HEK293 (cell line): ENCODE data around the gene DNAJC2.

Experiments used
- CTCF ChIA-PET: fragments of 350-600 bp; formaldehyde crosslinking; extraction: SDS; loops from one replicate; lab custom pipeline; 2021; ENCODE audit warnings: antibody characterized with exemption; lab: Yijun Ruan, JAX
- POLR2A ChIA-PET: fragments of 300-600 bp; formaldehyde crosslinking; extraction: SDS; loops from one replicate; lab custom pipeline; 2020; ENCODE audit warnings: antibody characterized with exemption, inconsistent platforms; lab: Yijun Ruan, JAX
- H3K27ac ChIP-seq: fragments of 200-500 bp; sonication (Bioruptor generic); 2 replicates; pipeline ENCODE4 v1.5.1; 2014; ENCODE audit warnings: low read depth, low read length, control low read depth, inconsistent platforms; ENCODE audit errors: extremely low read depth
- H3K36me3 ChIP-seq, 2 experiments: fragments of 200-500 bp in 1 of 2; sonication (Bioruptor generic) in 1 of 2; 1 replicate in 1 of 2; 2 replicates in 1 of 2; pipeline ENCODE4 v1.5.1; 2014 to 2017; ENCODE audit warnings: inconsistent platforms in 2 of 2, low read length in 2 of 2; ENCODE audit not compliant: control insufficient read depth in 2 of 2, insufficient read depth in 1 of 2
- H3K4me1 ChIP-seq: fragments of 200-500 bp; sonication (Bioruptor generic); 2 replicates; pipeline ENCODE4 v1.5.1; 2014; ENCODE audit warnings: mild to moderate bottlenecking, low read length, inconsistent platforms; ENCODE audit not compliant: control insufficient read depth, insufficient read depth
- H3K4me3 ChIP-seq: 2 replicates; pipeline ENCODE4 v1.5.1; 2011; ENCODE audit warnings: low read depth, mild to moderate bottlenecking, control low read depth, low read length, moderate library complexity
- H3K9me3 ChIP-seq: fragments of 200-500 bp; sonication (Bioruptor generic); 2 replicates; pipeline ENCODE4 v1.5.1; 2014; ENCODE audit warnings: low read depth, low read length, inconsistent platforms; ENCODE audit not compliant: control insufficient read depth, insufficient read depth
- BCL11B ChIP-seq: fragments of 450-650 bp; formaldehyde crosslinking; IDR thresholded peaks from 2 replicates; pipeline ENCODE4 v1.5.1; 2016; ENCODE audit warnings: low read depth, missing biosample characterization, missing genetic modification characterization
- MZF1 ChIP-seq: fragments of 450-650 bp; formaldehyde crosslinking; IDR thresholded peaks from 2 replicates; pipeline ENCODE4 v1.5.1; 2017; ENCODE audit warnings: missing biosample characterization, missing genetic modification characterization, borderline replicate concordance
- RBAK ChIP-seq: fragments of 450-650 bp; formaldehyde crosslinking; IDR thresholded peaks from 2 replicates; pipeline ENCODE4 v1.5.1; 2016; ENCODE audit warnings: missing biosample characterization, missing genetic modification characterization
- ZNF292 ChIP-seq: fragments of 450-650 bp; formaldehyde crosslinking; IDR thresholded peaks from 2 replicates; pipeline ENCODE4 v1.5.1; 2016; ENCODE audit warnings: low read depth, missing biosample characterization, missing genetic modification characterization, borderline replicate concordance
- ZNF302 ChIP-seq: fragments of 450-650 bp; formaldehyde crosslinking; IDR thresholded peaks from 2 replicates; pipeline ENCODE4 v1.5.1; 2016; ENCODE audit warnings: missing biosample characterization, missing genetic modification characterization, low read depth
- ZNF341 ChIP-seq: fragments of 450-650 bp; formaldehyde crosslinking; IDR thresholded peaks from 2 replicates; pipeline ENCODE4; 2016; ENCODE audit warnings: low read depth, missing biosample characterization, missing genetic modification characterization
- ZNF354C ChIP-seq: fragments of 450-650 bp; formaldehyde crosslinking; IDR thresholded peaks from 2 replicates; pipeline ENCODE4 v1.5.1; 2016; ENCODE audit warnings: missing biosample characterization, missing genetic modification characterization, low read depth, borderline replicate concordance
- ZNF37A ChIP-seq: fragments of 450-650 bp; IDR thresholded peaks from 2 replicates; pipeline ENCODE4 v1.5.1; 2018; ENCODE audit warnings: missing biosample characterization, missing genetic modification characterization
- ZNF394 ChIP-seq: fragments of 450-650 bp; formaldehyde crosslinking; IDR thresholded peaks from 2 replicates; pipeline ENCODE4 v1.5.1; 2016; ENCODE audit warnings: missing biosample characterization, missing genetic modification characterization, mild to moderate bottlenecking, moderate library complexity, borderline replicate concordance
- ZNF529 ChIP-seq: fragments of 450-650 bp; formaldehyde crosslinking; IDR thresholded peaks from 2 replicates; pipeline ENCODE4 v1.5.1; 2017; ENCODE audit warnings: missing genetic modification characterization, missing biosample characterization; ENCODE audit not compliant: insufficient replicate concordance
- ZNF560 ChIP-seq: fragments of 450-650 bp; formaldehyde crosslinking; IDR thresholded peaks from 2 replicates; pipeline ENCODE4 v1.5.1; 2017; ENCODE audit warnings: missing biosample characterization, missing genetic modification characterization, borderline replicate concordance
- ZNF629 ChIP-seq: fragments of 450-650 bp; formaldehyde crosslinking; IDR thresholded peaks from 2 replicates; pipeline ENCODE4 v1.5.1; 2017; ENCODE audit warnings: missing biosample characterization, missing genetic modification characterization
- ZNF701 ChIP-seq: fragments of 450-650 bp; formaldehyde crosslinking; IDR thresholded peaks from 2 replicates; pipeline ENCODE4 v1.5.1; 2016; ENCODE audit warnings: missing biosample characterization, missing genetic modification characterization
- ZNF768 ChIP-seq: fragments of 450-650 bp; formaldehyde crosslinking; IDR thresholded peaks from 2 replicates; pipeline ENCODE4 v1.5.1; 2018; ENCODE audit warnings: missing biosample characterization, mild to moderate bottlenecking, missing genetic modification characterization
- ZNF843 ChIP-seq: fragments of 450-650 bp; formaldehyde crosslinking; IDR thresholded peaks from 2 replicates; pipeline ENCODE4 v1.5.1; 2016; ENCODE audit warnings: missing biosample characterization, missing genetic modification characterization
- TF ChIP-seq, protein P1 (sequence below): fragments of 450-650 bp; formaldehyde crosslinking; IDR thresholded peaks from 2 replicates; pipeline ENCODE4 v1.5.1; 2016; ENCODE audit warnings: missing biosample characterization, missing genetic modification characterization
- TF ChIP-seq, protein P2 (sequence below): fragments of 450-650 bp; formaldehyde crosslinking; IDR thresholded peaks from 2 replicates; pipeline ENCODE4 v1.5.1; 2016; ENCODE audit warnings: missing biosample characterization, missing genetic modification characterization, low read depth
- TF ChIP-seq, protein P3 (sequence below): fragments of 450-650 bp; formaldehyde crosslinking; IDR thresholded peaks from 2 replicates; pipeline ENCODE4 v1.5.1; 2016; ENCODE audit warnings: missing biosample characterization, missing genetic modification characterization
- TF ChIP-seq, protein P4 (sequence below): fragments of 450-650 bp; formaldehyde crosslinking; IDR thresholded peaks from 2 replicates; pipeline ENCODE4 v1.5.1; 2016; ENCODE audit warnings: missing biosample characterization, missing genetic modification characterization
- TF ChIP-seq, protein P5 (sequence below): fragments of 450-650 bp; formaldehyde crosslinking; IDR thresholded peaks from 2 replicates; pipeline ENCODE4 v1.5.1; 2016; ENCODE audit warnings: missing biosample characterization, missing genetic modification characterization
- TF ChIP-seq, protein P6 (sequence below): fragments of 450-650 bp; formaldehyde crosslinking; IDR thresholded peaks from 2 replicates; pipeline ENCODE4 v1.5.1; 2016; ENCODE audit warnings: missing biosample characterization, missing genetic modification characterization, borderline replicate concordance

Gene DNAJC2, protein sequence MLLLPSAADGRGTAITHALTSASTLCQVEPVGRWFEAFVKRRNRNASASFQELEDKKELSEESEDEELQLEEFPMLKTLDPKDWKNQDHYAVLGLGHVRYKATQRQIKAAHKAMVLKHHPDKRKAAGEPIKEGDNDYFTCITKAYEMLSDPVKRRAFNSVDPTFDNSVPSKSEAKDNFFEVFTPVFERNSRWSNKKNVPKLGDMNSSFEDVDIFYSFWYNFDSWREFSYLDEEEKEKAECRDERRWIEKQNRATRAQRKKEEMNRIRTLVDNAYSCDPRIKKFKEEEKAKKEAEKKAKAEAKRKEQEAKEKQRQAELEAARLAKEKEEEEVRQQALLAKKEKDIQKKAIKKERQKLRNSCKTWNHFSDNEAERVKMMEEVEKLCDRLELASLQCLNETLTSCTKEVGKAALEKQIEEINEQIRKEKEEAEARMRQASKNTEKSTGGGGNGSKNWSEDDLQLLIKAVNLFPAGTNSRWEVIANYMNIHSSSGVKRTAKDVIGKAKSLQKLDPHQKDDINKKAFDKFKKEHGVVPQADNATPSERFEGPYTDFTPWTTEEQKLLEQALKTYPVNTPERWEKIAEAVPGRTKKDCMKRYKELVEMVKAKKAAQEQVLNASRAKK

DNA sequence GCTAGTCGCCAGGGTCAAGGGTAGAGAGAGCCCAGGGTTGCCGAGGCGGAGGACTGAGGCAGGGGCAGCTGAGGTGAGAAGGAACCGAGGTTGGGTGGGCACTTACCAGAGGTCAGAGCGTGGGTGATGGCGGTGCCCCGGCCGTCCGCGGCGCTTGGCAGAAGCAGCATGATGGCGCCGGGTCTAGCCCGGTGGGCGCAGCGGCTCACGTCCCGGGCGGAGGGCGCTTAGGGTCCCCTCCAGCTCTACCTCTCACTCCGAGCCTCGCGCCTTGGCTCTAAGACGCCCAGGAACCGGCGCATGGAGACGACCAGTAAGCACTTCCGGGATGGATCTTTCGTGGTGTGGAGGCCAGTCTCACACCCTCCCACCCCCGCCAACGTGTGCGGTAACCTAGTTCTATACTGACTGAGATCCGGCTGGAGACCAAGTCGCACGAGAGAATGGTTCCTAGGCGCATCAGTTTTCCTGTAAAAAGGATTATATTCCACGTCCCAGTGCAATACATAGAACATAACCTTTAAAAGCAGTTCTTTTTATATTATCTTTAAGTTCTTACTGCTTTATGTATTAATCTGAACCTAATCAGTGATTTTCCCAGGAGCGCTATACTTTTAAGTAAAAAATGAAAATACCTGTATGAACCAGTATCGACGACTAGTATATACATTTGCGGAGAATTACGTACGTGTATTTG is at the start of gene DNAJC2:
TSS of gene DNAJC2 (minus strand) at position 315 of the 697 bp plus-strand sequence. CDS start at position 170, 145 bp downstream.
- Histone ChIP-seq H3K36me3 (peaks cover 12 to 23% of the 10 kb centered on the region in 2 experiments), H3K4me1 (peaks cover 2% of the 10 kb centered on the region), H3K4me3 (peak within 1 kb of the TSS; percentile 85), H3K9me3 (no peaks in the 10 kb centered on the region), H3K27ac (peak within 1 kb of the TSS; percentile 54; the same call in 1 of the 2 replicates)
- ChIA-PET POLR2A (no interaction called here), CTCF (no interaction called here)
- TF ChIP-seq, protein P1, sequence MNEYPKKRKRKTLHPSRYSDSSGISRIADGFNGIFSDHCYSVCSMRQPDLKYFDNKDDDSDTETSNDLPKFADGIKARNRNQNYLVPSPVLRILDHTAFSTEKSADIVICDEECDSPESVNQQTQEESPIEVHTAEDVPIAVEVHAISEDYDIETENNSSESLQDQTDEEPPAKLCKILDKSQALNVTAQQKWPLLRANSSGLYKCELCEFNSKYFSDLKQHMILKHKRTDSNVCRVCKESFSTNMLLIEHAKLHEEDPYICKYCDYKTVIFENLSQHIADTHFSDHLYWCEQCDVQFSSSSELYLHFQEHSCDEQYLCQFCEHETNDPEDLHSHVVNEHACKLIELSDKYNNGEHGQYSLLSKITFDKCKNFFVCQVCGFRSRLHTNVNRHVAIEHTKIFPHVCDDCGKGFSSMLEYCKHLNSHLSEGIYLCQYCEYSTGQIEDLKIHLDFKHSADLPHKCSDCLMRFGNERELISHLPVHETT (tag by site-specific recombination): peak; percentile 69
- TF ChIP-seq RBAK (tag by site-specific recombination) (no peak), ZNF292 (tag by site-specific recombination) (no peak), ZNF560 (tag by site-specific recombination) (no peak), ZNF37A (tag by site-specific recombination) (no peak), ZNF843 (tag by site-specific recombination) (peak; percentile 53), ZNF701 (tag by site-specific recombination) (no peak), MZF1 (tag by site-specific recombination) (no peak), ZNF341 (peak; percentile 57), ZNF354C (no peak), ZNF302 (tag by site-specific recombination) (no peak), ZNF394 (peak; percentile 77), BCL11B (tag by site-specific recombination) (no peak), ZNF529 (no peak), ZNF768 (tag by site-specific recombination) (no peak), ZNF629 (tag by site-specific recombination) (peak; percentile 72)
- TF ChIP-seq, protein P2, sequence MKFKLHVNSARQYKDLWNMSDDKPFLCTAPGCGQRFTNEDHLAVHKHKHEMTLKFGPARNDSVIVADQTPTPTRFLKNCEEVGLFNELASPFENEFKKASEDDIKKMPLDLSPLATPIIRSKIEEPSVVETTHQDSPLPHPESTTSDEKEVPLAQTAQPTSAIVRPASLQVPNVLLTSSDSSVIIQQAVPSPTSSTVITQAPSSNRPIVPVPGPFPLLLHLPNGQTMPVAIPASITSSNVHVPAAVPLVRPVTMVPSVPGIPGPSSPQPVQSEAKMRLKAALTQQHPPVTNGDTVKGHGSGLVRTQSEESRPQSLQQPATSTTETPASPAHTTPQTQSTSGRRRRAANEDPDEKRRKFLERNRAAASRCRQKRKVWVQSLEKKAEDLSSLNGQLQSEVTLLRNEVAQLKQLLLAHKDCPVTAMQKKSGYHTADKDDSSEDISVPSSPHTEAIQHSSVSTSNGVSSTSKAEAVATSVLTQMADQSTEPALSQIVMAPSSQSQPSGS (tag by site-specific recombination): peak; percentile 43; the same call in 1 of the 2 replicates
- TF ChIP-seq, protein P3, sequence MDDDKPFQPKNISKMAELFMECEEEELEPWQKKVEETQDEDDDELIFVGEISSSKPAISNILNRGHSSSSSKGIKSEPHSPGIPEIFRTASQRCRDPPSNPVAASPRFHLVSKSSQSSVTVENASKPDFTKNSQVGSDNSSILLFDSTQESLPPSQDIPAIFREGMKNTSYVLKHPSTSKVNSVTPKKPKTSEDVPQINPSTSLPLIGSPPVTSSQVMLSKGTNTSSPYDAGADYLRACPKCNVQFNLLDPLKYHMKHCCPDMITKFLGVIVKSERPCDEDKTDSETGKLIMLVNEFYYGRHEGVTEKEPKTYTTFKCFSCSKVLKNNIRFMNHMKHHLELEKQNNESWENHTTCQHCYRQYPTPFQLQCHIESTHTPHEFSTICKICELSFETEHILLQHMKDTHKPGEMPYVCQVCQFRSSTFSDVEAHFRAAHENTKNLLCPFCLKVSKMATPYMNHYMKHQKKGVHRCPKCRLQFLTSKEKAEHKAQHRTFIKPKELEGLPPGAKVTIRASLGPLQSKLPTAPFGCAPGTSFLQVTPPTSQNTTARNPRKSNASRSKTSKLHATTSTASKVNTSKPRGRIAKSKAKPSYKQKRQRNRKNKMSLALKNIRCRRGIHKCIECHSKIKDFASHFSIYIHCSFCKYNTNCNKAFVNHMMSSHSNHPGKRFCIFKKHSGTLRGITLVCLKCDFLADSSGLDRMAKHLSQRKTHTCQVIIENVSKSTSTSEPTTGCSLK (tag by site-specific recombination): no peak
- TF ChIP-seq, protein P4, sequence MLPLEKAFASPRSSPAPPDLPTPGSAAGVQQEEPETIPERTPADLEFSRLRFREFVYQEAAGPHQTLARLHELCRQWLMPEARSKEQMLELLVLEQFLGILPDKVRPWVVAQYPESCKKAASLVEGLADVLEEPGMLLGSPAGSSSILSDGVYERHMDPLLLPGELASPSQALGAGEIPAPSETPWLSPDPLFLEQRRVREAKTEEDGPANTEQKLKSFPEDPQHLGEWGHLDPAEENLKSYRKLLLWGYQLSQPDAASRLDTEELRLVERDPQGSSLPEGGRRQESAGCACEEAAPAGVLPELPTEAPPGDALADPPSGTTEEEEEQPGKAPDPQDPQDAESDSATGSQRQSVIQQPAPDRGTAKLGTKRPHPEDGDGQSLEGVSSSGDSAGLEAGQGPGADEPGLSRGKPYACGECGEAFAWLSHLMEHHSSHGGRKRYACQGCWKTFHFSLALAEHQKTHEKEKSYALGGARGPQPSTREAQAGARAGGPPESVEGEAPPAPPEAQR: 0 out of 2 replicates have a peak, but pooled peaks have one; percentile 24
- TF ChIP-seq, protein P5, sequence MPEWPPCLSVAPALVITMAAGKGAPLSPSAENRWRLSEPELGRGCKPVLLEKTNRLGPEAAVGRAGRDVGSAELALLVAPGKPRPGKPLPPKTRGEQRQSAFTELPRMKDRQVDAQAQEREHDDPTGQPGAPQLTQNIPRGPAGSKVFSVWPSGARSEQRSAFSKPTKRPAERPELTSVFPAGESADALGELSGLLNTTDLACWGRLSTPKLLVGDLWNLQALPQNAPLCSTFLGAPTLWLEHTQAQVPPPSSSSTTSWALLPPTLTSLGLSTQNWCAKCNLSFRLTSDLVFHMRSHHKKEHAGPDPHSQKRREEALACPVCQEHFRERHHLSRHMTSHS (tag by site-specific recombination): no peak
- TF ChIP-seq, protein P6, sequence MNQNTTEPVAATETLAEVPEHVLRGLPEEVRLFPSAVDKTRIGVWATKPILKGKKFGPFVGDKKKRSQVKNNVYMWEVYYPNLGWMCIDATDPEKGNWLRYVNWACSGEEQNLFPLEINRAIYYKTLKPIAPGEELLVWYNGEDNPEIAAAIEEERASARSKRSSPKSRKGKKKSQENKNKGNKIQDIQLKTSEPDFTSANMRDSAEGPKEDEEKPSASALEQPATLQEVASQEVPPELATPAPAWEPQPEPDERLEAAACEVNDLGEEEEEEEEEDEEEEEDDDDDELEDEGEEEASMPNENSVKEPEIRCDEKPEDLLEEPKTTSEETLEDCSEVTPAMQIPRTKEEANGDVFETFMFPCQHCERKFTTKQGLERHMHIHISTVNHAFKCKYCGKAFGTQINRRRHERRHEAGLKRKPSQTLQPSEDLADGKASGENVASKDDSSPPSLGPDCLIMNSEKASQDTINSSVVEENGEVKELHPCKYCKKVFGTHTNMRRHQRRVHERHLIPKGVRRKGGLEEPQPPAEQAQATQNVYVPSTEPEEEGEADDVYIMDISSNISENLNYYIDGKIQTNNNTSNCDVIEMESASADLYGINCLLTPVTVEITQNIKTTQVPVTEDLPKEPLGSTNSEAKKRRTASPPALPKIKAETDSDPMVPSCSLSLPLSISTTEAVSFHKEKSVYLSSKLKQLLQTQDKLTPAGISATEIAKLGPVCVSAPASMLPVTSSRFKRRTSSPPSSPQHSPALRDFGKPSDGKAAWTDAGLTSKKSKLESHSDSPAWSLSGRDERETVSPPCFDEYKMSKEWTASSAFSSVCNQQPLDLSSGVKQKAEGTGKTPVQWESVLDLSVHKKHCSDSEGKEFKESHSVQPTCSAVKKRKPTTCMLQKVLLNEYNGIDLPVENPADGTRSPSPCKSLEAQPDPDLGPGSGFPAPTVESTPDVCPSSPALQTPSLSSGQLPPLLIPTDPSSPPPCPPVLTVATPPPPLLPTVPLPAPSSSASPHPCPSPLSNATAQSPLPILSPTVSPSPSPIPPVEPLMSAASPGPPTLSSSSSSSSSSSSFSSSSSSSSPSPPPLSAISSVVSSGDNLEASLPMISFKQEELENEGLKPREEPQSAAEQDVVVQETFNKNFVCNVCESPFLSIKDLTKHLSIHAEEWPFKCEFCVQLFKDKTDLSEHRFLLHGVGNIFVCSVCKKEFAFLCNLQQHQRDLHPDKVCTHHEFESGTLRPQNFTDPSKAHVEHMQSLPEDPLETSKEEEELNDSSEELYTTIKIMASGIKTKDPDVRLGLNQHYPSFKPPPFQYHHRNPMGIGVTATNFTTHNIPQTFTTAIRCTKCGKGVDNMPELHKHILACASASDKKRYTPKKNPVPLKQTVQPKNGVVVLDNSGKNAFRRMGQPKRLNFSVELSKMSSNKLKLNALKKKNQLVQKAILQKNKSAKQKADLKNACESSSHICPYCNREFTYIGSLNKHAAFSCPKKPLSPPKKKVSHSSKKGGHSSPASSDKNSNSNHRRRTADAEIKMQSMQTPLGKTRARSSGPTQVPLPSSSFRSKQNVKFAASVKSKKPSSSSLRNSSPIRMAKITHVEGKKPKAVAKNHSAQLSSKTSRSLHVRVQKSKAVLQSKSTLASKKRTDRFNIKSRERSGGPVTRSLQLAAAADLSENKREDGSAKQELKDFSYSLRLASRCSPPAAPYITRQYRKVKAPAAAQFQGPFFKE (tag by site-specific recombination): no peak
